Osteocyte (in vitro differentiated cells): Measurements from ENCODE around the gene CFAP61. TPM values are rescaled to one million over a fixed set of nuclear protein-coding genes. Genes with fewer than 3 reads are reported as not detected.

Source experiments
- DNase-seq: peaks from one replicate; pipeline ENCODE4 v3.0.0; 2021; ENCODE audit warnings: mixed read lengths; ENCODE audit not compliant: unreplicated experiment; ENCODE audit errors: extremely low spot score
- H3K27ac Mint-ChIP-seq: one replicate; pipeline ENCODE4 v1.8.0; 2021; ENCODE audit warnings: mild to moderate bottlenecking, mixed read lengths; ENCODE audit not compliant: unreplicated experiment
- H3K27me3 Mint-ChIP-seq: one replicate; pipeline ENCODE4 v1.8.0; 2021; ENCODE audit warnings: mixed read lengths; ENCODE audit not compliant: unreplicated experiment
- H3K36me3 Mint-ChIP-seq: one replicate; pipeline ENCODE4 v1.8.0; 2021; ENCODE audit warnings: mixed read lengths; ENCODE audit not compliant: unreplicated experiment
- H3K4me1 Mint-ChIP-seq: one replicate; pipeline ENCODE4 v1.8.0; 2021; ENCODE audit warnings: mixed read lengths; ENCODE audit not compliant: unreplicated experiment
- H3K4me3 Mint-ChIP-seq: one replicate; pipeline ENCODE4 v1.8.0; 2021; ENCODE audit warnings: mild to moderate bottlenecking, moderate library complexity, mixed read lengths; ENCODE audit not compliant: unreplicated experiment
- H3K9me3 Mint-ChIP-seq: one replicate; pipeline ENCODE4 v1.8.0; 2021; ENCODE audit warnings: mixed read lengths; ENCODE audit not compliant: unreplicated experiment
- total RNA-seq: library from RNA; stranded (reverse); gene quantifications from 2 replicates; pipeline ENCODE4 v1.2.1, GENCODE V29; 2021
- TF ChIP-seq, protein P1 (sequence below): fragments of 200-600 bp; sonication (generic); IDR thresholded peaks from 2 replicates; pipeline ENCODE4 v1.5.0; 2021; ENCODE audit warnings: antibody characterized with exemption, mild to moderate bottlenecking, moderate library complexity

The CFAP61 gene
- total RNA-seq, 1 donor from 2014 or later: not detected

GRCh38 chr20:20274821-20275220 is 222.5 kb downstream of the CFAP61 start:
- DNase-seq: no peak
- H3K27me3 Mint-ChIP-seq: no peaks in the 10 kb centered on the region
- no peaks in the 10 kb centered on the region for H3K4me1 Mint-ChIP-seq
- no peak overlapping the region for H3K4me3 Mint-ChIP-seq
- H3K9me3 Mint-ChIP-seq: no peaks in the 10 kb centered on the region
- H3K27ac Mint-ChIP-seq: no peak overlapping the region
- TF ChIP-seq, protein P1, sequence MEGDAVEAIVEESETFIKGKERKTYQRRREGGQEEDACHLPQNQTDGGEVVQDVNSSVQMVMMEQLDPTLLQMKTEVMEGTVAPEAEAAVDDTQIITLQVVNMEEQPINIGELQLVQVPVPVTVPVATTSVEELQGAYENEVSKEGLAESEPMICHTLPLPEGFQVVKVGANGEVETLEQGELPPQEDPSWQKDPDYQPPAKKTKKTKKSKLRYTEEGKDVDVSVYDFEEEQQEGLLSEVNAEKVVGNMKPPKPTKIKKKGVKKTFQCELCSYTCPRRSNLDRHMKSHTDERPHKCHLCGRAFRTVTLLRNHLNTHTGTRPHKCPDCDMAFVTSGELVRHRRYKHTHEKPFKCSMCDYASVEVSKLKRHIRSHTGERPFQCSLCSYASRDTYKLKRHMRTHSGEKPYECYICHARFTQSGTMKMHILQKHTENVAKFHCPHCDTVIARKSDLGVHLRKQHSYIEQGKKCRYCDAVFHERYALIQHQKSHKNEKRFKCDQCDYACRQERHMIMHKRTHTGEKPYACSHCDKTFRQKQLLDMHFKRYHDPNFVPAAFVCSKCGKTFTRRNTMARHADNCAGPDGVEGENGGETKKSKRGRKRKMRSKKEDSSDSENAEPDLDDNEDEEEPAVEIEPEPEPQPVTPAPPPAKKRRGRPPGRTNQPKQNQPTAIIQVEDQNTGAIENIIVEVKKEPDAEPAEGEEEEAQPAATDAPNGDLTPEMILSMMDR: no peak
- no peaks in the 10 kb centered on the region for H3K36me3 Mint-ChIP-seq

- Mint-ChIP-seq H3K9me3 (no peaks in the 10 kb centered on the region), H3K27me3 (no peaks in the 10 kb centered on the region), H3K36me3 (no peaks in the 10 kb centered on the region), H3K27ac (no peak overlapping the region), H3K4me3 (no peak overlapping the region), H3K4me1 (no peaks in the 10 kb centered on the region)
- no peak for DNase-seq
- TF ChIP-seq, protein P1: no peak
Observed at GRCh38 chr20:20275636-20276035, 223.3 kb downstream of the CFAP61 start.

DNA sequence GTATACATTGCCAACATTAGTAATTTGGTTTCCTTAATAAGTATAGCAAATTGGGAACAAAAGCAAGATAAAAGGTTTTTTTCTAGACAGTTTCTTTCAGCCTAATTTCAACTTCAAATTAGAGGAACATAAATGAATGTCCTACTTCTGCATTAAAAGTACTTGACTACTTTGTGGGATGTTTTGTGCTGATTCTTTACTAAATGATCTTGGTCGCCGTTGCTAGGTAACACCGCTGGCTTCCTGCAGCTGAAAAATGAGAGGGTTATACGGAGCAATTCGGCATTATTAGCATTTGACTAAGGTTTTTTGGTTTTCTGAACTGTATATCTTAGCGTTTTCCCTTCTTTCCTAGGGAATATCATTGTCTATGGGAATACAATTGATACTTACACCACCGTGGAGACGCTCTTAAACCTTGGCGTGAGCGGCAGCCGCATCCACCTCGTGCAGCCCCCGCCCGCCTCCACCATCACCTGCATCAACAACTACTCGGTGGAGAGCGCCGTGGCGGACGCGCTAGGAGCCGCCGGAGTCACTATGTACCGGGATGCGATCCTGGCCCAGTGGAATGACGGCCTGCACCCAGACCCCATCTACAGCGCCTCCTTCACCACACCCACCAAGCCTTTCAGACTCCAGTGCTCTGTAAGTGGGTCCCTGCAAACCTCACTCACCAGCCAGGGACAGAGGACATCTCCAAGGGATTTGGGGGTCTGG is 224.6 kb downstream of the CFAP61 start:
- Mint-ChIP-seq H3K4me1 (no peaks in the 10 kb centered on the region), H3K4me3 (no peak overlapping the region), H3K27me3 (no peaks in the 10 kb centered on the region), H3K36me3 (no peaks in the 10 kb centered on the region), H3K27ac (no peak overlapping the region), H3K9me3 (no peaks in the 10 kb centered on the region)
- DNase-seq: no peak
- TF ChIP-seq, protein P1: no peak

- no peak overlapping the region for H3K4me3 Mint-ChIP-seq
- no peaks in the 10 kb centered on the region for H3K9me3 Mint-ChIP-seq
- no peak overlapping the region for H3K27ac Mint-ChIP-seq
Observed at GRCh38 chr20:20277894-20278335, 225.6 kb downstream of the CFAP61 start.

DNA sequence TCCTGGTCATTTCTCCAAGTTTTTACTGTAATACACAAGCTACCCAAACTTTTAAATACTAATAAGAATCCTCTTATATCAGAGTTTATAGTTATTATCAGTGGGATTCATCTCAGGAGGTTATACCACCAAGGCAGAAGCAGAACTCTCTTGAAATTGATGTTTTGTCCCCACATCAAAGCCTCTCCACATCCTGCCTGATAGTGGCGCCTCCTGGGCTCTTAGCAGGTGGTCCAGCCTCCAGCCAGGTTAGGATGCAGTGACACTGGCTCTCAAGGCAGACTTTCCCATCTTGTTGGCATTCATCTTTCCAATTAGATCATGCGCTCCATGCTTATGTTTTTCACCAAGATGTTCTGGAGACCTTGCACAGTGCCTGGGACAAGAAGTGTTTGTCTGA is 233.7 kb downstream of the CFAP61 start:
- Mint-ChIP-seq H3K4me1 (no peaks in the 10 kb centered on the region), H3K4me3 (no peak overlapping the region), H3K27me3 (no peaks in the 10 kb centered on the region), H3K27ac (no peak overlapping the region), H3K36me3 (no peaks in the 10 kb centered on the region), H3K9me3 (no peaks in the 10 kb centered on the region)
- TF ChIP-seq, protein P1: no peak
- no peak for DNase-seq

More at GRCh38 chr20:20277894-20278335, 225.6 kb downstream of the CFAP61 start:
- TF ChIP-seq, protein P1: no peak
- H3K4me1 Mint-ChIP-seq: no peaks in the 10 kb centered on the region
- no peak for DNase-seq
- H3K36me3 Mint-ChIP-seq: no peaks in the 10 kb centered on the region
- H3K27me3 Mint-ChIP-seq: no peaks in the 10 kb centered on the region
